Heart right ventricle (tissue), 16 donors: ENCODE measurements around the gene IMMP2L. TPM values are rescaled to one million over a fixed set of nuclear protein-coding genes. Genes with fewer than 3 reads are reported as not detected.

Source experiments
- ATAC-seq, 8 donors: fragments of 200-7000 bp; cut with Tn5 transposase; one replicate each; pipeline ENCODE4 v1.9.1; 2020; ENCODE audit warnings: mild to moderate bottlenecking in 8 of 8, moderate library complexity in 8 of 8, moderate number of reproducible peaks in 1 of 8
- DNase-seq, 2 donors: peaks; one replicate each; pipeline ENCODE4 v3.0.0-alpha.2; 2020
- H3K27ac ChIP-seq, 10 donors: fragments of 200-600 bp; sonication (generic) in 2 of 10; one replicate each; pipeline versions ENCODE4 v1.5.0 to v1.8.0; 2020 to 2022; ENCODE audit warnings: mild to moderate bottlenecking in 3 of 10
- H3K27me3 ChIP-seq, 7 donors: fragments of 200-600 bp; one replicate each; pipeline ENCODE4 v1.8.0; 2021 to 2022; ENCODE audit warnings: mild to moderate bottlenecking in 2 of 7
- H3K36me3 ChIP-seq, 9 donors: fragments of 200-600 bp; sonication (generic) in 1 of 9; one replicate each; pipeline versions ENCODE4 v1.5.0 to v1.8.0; 2020 to 2022; ENCODE audit warnings: mild to moderate bottlenecking in 2 of 9
- H3K4me1 ChIP-seq, 9 donors: fragments of 200-600 bp; sonication (generic) in 1 of 9; one replicate each; pipeline versions ENCODE4 v1.5.0 to v1.8.0; 2020 to 2022; ENCODE audit warnings: mild to moderate bottlenecking in 4 of 9
- H3K4me3 ChIP-seq, 10 donors: fragments of 200-600 bp; sonication (generic) in 2 of 10; one replicate each; pipeline versions ENCODE4 v1.5.0 to v1.8.0; 2020 to 2022; ENCODE audit warnings: mild to moderate bottlenecking in 7 of 10, moderate library complexity in 2 of 10
- H3K9me3 ChIP-seq, 11 donors: fragments of 200-600 bp in 10 of 11; sonication (generic) in 2 of 11; one replicate each; pipeline versions ENCODE4 v1.5.0 to v1.8.0; 2013 to 2022; ENCODE audit warnings: mild to moderate bottlenecking in 2 of 11, control low read depth in 1 of 11, moderate library complexity in 1 of 11
- WGBS, 2 donors: extraction: QIAGEN DNeasy Blood & Tissue Kit; methylation state at CpG; one replicate each; pipeline ENCODE4 v1.1.7; 2013; ENCODE audit warnings: inconsistent platforms in 1 of 2; 5-methylcytosine and 5-hydroxymethylcytosine counted together
- intact Hi-C, 10 donors: fragments of 100-400 bp; cut with DNase I; formaldehyde crosslinking; loops; one replicate each; pipeline versions ENCODE4 v1.11.1 to v1.14.2; 2022
- polyA plus RNA-seq, 2 donors: library from polyadenylated mRNA; stranded (reverse); fragments of 200-250 nt; gene quantifications; one replicate each; pipeline ENCODE4 v1.2.3, GENCODE V29; 2013
- total RNA-seq, 10 donors: library from RNA; stranded (reverse); fragmentation: NEBNext Ultra II Directional in 3 of 10; extraction: Animal tissue kit (Norgen Biotek cat#: 25700) in 3 of 10; gene quantifications; one replicate each; pipeline versions ENCODE4 v1.2.1 to v1.2.4, GENCODE V29; 2021 to 2023
- TF ChIP-seq, protein P1 (sequence below), 9 donors: fragments of 200-600 bp; sonication (generic) in 2 of 9; IDR thresholded peaks; one replicate each; pipeline versions ENCODE4 v1.5.0 to v1.8.0; 2021 to 2022; ENCODE audit warnings: antibody characterized with exemption in 9 of 9, mild to moderate bottlenecking in 5 of 9, moderate library complexity in 1 of 9
- donor health status: Arrhythmogenic right ventricular cardiomyopathy.
- donor health status: ischemic (EF 13 %, LVEDD 7.1; RV severe dilation, severe dysfunction).
- donor health status: healthy with polysubstance abuse.
- donor health status: DM: no; HTN: yes; CAD: no.
- donor health status: DM: no; HTN: no; CAD: no.
- donor health status: ischemic (EF 25% LVEDD 6.9; RV normal size, moderate dysfunction).
- donor health status: ischemic (EF 25% LVEDD 5.7; RV mildly dilated, moderate dysfunction).
- donor health status: healthy.
- donor health status: DM: yes; HTN: yes; CAD: no.
- donor health status: Ischemic cardiomyopathy.
- donor health status: ischemic (EF 35%, LVEDD 5.7; RV mildly dilated, moderate dysfunction).
- donor health status: nonischemic (EF 11% LVEDD 7.7; RV severe dilation, severe dysfunction).
- donor health status: DM: yes; HTN: yes; CAD: no.
- donor health status: PGD.
- donor health status: ischemic (EF 29% LVEDD 5.4; RV normal size, mild dysfunction).
- donor health status: nonischemic (EF 23%, LVEDD 6.1; RV moderate dilation, normal function).

IMMP2L gene
- total and polyA plus RNA-seq, 12 donors: 4.3 to 20.8 (median 17.3) TPM

DNA sequence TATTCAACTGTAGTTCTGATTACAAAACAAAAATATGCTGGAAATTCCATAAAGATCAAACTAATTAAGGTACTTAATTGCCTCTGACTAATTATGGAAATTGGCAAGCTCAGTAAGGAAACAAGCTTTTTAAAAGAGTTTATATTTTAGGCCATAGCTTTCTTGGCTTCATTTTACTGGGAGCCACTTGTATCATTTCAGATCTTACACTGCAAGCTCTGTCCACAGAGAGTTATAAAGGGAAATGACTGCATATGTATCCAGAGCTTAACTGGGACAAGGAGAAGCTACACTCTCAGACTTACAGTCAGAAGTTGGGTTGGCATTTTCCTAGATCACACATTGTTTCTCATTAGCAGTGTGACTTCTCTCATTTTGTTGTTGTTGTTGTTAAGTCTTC lies 379.0 kb downstream of the IMMP2L start:
- intact Hi-C loops: no loop called here
- Histone ChIP-seq H3K27me3 (no peaks in the 10 kb centered on the region), H3K9me3 (peaks cover 0 to 23% (median 4%) of the 10 kb centered on the region in 11 donors), H3K4me1 (peaks cover 0 to 4% (median 0%) of the 10 kb centered on the region in 9 donors), H3K27ac (no peak overlapping the region), H3K36me3 (no peaks in the 10 kb centered on the region), H3K4me3 (no peak overlapping the region)
- TF ChIP-seq, protein P1, sequence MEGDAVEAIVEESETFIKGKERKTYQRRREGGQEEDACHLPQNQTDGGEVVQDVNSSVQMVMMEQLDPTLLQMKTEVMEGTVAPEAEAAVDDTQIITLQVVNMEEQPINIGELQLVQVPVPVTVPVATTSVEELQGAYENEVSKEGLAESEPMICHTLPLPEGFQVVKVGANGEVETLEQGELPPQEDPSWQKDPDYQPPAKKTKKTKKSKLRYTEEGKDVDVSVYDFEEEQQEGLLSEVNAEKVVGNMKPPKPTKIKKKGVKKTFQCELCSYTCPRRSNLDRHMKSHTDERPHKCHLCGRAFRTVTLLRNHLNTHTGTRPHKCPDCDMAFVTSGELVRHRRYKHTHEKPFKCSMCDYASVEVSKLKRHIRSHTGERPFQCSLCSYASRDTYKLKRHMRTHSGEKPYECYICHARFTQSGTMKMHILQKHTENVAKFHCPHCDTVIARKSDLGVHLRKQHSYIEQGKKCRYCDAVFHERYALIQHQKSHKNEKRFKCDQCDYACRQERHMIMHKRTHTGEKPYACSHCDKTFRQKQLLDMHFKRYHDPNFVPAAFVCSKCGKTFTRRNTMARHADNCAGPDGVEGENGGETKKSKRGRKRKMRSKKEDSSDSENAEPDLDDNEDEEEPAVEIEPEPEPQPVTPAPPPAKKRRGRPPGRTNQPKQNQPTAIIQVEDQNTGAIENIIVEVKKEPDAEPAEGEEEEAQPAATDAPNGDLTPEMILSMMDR (IDR thresholded peaks at IDR 0.05): no peak
- DNase-seq: no peak
- peak in 2 of 8 donors; percentile 61 to 70 for ATAC-seq

DNA sequence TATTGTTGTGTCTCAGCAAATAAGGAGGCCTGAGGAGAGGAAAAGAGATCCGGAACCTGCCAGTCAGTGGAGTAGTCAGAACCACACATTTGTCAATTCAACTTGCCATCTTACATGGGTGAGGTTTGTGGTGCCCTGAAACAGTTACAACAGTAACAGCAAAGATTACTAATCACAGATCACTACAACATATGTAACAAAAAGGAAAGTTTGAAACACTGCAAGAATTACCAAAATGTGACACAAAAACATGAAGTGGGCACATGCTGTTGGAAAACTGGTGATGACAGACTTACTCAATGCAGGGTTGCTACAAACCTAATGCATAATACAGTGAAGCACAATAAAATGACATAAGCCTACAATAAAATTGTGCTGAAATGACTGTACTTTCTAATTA lies 382.0 kb downstream of the IMMP2L start:
- intact Hi-C loops: no loop called here
- WGBS, 2 donors: 90 to 97% methylated on average over 1 of the region's 1 CpG

DNA sequence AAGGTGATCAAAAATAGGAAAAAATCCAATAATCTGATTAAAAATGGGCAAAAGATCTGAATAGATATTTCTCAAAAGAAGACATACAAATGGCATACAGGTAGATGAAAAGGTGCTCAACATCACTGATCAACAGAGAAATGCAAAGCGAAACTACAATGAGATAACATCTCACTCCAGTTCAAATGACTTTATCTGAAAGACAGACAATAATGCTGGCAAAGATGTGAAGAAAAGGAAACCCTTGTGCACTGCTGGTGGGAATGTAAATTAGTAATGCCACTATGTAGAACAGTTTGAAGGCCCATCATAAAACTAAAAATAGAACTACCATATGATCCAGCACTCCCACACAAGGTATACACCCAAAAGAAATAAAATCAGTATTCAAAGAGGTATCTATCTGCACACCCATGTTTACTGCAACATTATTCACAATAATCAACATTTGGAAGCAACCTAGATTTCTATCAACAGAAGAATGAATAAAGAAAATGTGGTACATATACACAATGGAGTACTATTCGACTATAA lies 386.3 kb downstream of the IMMP2L start:
- Histone ChIP-seq H3K4me3 (no peak overlapping the region), H3K9me3 (peaks cover 0 to 18% (median 2%) of the 10 kb centered on the region in 11 donors), H3K36me3 (no peaks in the 10 kb centered on the region), H3K4me1 (no peaks in the 10 kb centered on the region), H3K27me3 (no peaks in the 10 kb centered on the region), H3K27ac (no peak overlapping the region)
- TF ChIP-seq, protein P1 (IDR thresholded peaks at IDR 0.05): no peak
- 96 to 97% methylated on average over 2 of the region's 2 CpGs for WGBS, 2 donors
- DNase-seq (no peak), ATAC-seq (no peak)
- intact Hi-C loops: no loop called here

More for the DNA sequence above, 382.0 kb downstream of the IMMP2L start:
- no peak overlapping the region for H3K27ac ChIP-seq
- no peaks in the 10 kb centered on the region for H3K36me3 ChIP-seq
- peaks cover 0 to 4% (median 0%) of the 10 kb centered on the region in 9 donors for H3K4me1 ChIP-seq
- H3K4me3 ChIP-seq: no peak overlapping the region
- peaks cover 0 to 18% (median 2%) of the 10 kb centered on the region in 11 donors for H3K9me3 ChIP-seq
- H3K27me3 ChIP-seq: no peaks in the 10 kb centered on the region
- DNase-seq: no peak
- TF ChIP-seq, protein P1 (IDR thresholded peaks at IDR 0.05): no peak
- no peak for ATAC-seq

DNA sequence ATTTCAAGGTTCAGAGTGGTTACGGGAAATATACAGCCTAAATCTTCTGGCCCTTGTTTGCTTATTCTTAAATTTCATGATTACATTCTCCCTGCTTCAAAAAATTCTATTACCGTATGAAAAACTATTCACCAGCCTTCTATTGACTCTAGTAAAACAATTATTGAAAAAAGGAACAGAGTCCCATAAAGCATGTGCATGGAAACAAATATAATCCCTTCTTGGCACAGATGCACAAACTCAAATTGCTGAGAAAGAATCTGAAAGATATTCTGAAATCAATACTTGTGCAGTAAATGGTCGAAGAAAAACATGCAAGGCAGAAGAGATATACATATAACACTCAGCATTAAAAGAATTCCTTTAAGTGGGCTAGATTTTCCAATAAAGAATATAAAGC lies 387.8 kb downstream of the IMMP2L start:
- WGBS, 2 donors: 96 to 98% methylated on average over 3 of the region's 3 CpGs
- no peaks in the 10 kb centered on the region for H3K36me3 ChIP-seq
- no peak overlapping the region for H3K4me3 ChIP-seq
- TF ChIP-seq, protein P1 (IDR thresholded peaks at IDR 0.05): no peak
- no peak overlapping the region for H3K27ac ChIP-seq
- H3K27me3 ChIP-seq: no peaks in the 10 kb centered on the region
- ATAC-seq (no peak), DNase-seq (no peak)
- H3K4me1 ChIP-seq: no peaks in the 10 kb centered on the region
- peaks cover 0 to 11% (median under 1%) of the 10 kb centered on the region in 11 donors for H3K9me3 ChIP-seq
- intact Hi-C loops: no loop called here
